Activated CD4-positive, alpha-beta T cell treated with anti-CD3 and anti-CD28 coated beads, Interleukin-2, amount 50 U/mL, for 1 hour (primary cell): ENCODE results near the gene ANKRD13B.

ENCODE experiments used
- DNase-seq: peaks from one replicate; pipeline ENCODE4 v3.0.0-alpha.2; 2020

The ANKRD13B gene

DNA sequence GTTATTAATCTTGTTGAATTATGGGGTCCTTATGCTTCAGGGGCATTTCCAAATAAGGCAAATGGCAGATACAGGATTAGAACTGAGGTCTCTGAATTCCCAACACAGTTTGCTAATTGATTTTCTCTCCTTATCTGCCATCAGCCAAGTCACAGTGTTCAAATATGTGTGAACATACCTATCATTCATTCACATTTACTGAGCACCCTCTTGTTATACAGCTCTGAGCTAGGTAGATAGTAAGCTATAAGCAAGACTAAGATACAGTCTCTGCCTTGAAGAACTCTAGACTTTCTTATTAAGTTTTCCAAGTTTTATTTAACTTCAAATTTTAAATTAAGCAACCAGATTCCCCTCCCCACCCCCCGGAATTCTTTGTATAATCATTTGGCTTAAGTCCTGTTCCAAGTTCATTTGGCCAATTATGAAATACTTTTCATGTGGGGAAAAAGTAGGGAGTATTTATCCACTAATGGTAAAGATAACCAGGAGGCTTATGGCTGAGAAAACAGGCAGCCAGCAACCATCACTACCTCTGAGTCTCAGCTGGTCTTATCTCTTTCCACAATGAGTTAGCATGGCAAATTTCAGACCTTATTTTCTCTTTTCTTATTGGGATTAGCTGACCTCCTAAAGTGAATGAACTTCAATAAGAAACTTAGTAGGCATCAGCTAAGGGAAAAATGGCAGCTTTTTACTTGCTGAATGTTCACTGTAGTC, 61.2 kb downstream of the ANKRD13B start:
- DNase-seq: no peak

DNA sequence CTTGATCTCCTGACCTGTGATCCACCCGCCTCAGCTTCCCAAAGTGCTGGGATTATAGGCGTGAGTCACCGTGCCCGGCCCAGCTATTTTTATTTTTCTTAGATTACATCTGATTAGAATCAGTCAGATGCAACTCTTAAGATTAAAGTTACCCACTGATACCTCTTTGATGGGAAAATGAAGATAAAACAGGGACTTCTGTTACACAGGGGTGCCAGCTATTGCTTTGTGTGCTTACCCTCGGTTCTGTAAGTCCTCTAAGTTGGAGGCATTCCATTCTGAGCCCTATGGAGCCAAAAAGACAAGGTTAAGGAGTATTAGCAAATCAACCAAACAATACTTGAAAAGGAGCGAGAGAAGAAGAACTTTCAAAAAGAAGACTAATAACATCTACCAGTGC, 62.4 kb downstream of the ANKRD13B start:
- DNase-seq: no peak

GRCh38 chr17:29659155-29659554, 66.2 kb downstream of the ANKRD13B start:
- no peak for DNase-seq

GRCh38 chr17:29661213-29661612, 68.3 kb downstream of the ANKRD13B start:
- no peak for DNase-seq

DNA sequence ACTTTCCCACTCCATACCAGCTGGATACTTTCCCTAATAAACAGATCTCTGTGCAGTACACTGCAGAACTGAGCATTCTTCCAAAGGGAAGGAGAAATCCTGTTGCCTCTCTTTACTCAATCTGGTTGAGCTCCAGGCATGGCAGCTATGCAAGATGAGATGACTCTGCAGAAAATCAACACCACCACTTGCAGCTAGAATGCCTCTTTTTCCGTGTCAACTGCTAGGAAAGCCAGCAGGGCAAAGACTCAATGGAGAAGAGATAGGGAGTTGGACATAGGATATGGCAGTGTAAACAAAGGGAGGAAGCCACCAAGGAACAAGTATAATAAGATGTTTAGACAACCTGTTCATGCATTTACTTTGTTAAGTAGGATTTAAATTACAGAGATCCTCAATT, 70.2 kb downstream of the ANKRD13B start:
- no peak for DNase-seq
